CD8-positive, alpha-beta memory T cell (primary cell): ENCODE data around the gene LDLRAD2. TPM values are rescaled to one million over a fixed set of nuclear protein-coding genes. Genes with fewer than 3 reads are reported as not detected.

ENCODE experiments used
- CTCF ChIA-PET: fragments of 350-600 bp; sonication (Branson Sonifier 250); formaldehyde crosslinking; loops from one replicate; lab custom pipeline; 2021; ENCODE audit warnings: antibody characterized with exemption; lab: Charles Lee
- POLR2A ChIA-PET: fragments of 350-600 bp; sonication (Branson Sonifier 250); formaldehyde crosslinking; loops from one replicate; lab custom pipeline; 2021; ENCODE audit warnings: antibody characterized with exemption; lab: Charles Lee
- DNase-seq, 5 donors: peaks; one replicate each; pipeline versions ENCODE4 v3.0.0 to v3.0.0-alpha.2; 2020 to 2022; ENCODE audit warnings: mixed read lengths in 1 of 5
- H3K27ac ChIP-seq: one replicate; pipeline ENCODE4 v1.7.0; 2013; ENCODE audit warnings: low read depth, mild to moderate bottlenecking, low read length, moderate library complexity
- H3K27me3 ChIP-seq: 2 replicates; pipeline ENCODE4 v1.7.0; 2013; ENCODE audit warnings: low read length, mild to moderate bottlenecking; ENCODE audit not compliant: insufficient read depth, poor library complexity, severe bottlenecking
- H3K36me3 ChIP-seq: 2 replicates; pipeline ENCODE4 v1.7.0; 2013; ENCODE audit warnings: mild to moderate bottlenecking, low read length, moderate library complexity; ENCODE audit not compliant: insufficient read depth
- H3K4me1 ChIP-seq: 2 replicates; pipeline ENCODE4 v1.7.0; 2013; ENCODE audit warnings: mild to moderate bottlenecking, low read length, moderate library complexity; ENCODE audit not compliant: insufficient read depth
- H3K4me3 ChIP-seq: 2 replicates; pipeline ENCODE4 v1.7.0; 2013; ENCODE audit warnings: mild to moderate bottlenecking, low read length
- H3K9me3 ChIP-seq: 2 replicates; pipeline ENCODE4 v1.7.0; 2013; ENCODE audit warnings: mild to moderate bottlenecking, low read length
- H3K27ac Mint-ChIP-seq, 8 donors: one replicate each; pipeline ENCODE4 v1.8.0; 2020 to 2021; ENCODE audit warnings: mixed read lengths in 8 of 8, mild to moderate bottlenecking in 6 of 8, inconsistent platforms in 3 of 8, moderate library complexity in 3 of 8
- H3K27me3 Mint-ChIP-seq, 2 donors: one replicate each; pipeline ENCODE4 v1.8.0; 2020 to 2021; ENCODE audit warnings: mixed read lengths in 2 of 2, mild to moderate bottlenecking in 1 of 2, moderate library complexity in 1 of 2
- H3K36me3 Mint-ChIP-seq, 3 donors: one replicate each; pipeline ENCODE4 v1.8.0; 2020 to 2021; ENCODE audit warnings: mixed read lengths in 3 of 3, inconsistent platforms in 1 of 3, mild to moderate bottlenecking in 1 of 3
- H3K4me1 Mint-ChIP-seq, 3 donors: one replicate each; pipeline ENCODE4 v1.8.0; 2020 to 2021; ENCODE audit warnings: mixed read lengths in 3 of 3, inconsistent platforms in 1 of 3, mild to moderate bottlenecking in 1 of 3
- H3K4me3 Mint-ChIP-seq, 7 donors: one replicate each; pipeline ENCODE4 v1.8.0; 2020 to 2021; ENCODE audit warnings: mixed read lengths in 7 of 7, mild to moderate bottlenecking in 6 of 7, moderate library complexity in 4 of 7, inconsistent platforms in 2 of 7
- H3K9me3 Mint-ChIP-seq, 5 donors: one replicate each; pipeline ENCODE4 v1.8.0; 2020 to 2022; ENCODE audit warnings: mixed read lengths in 5 of 5, mild to moderate bottlenecking in 3 of 5, moderate library complexity in 2 of 5, inconsistent platforms in 1 of 5
- polyA plus RNA-seq: library from polyadenylated mRNA; unstranded; fragments of 300-500 nt; fragmentation: Illumina TruSeq; gene quantifications from one replicate; pipeline ENCODE4 v1.2.3, GENCODE V29; 2021
- total RNA-seq, 2 experiments: library from RNA; stranded (reverse); gene quantifications; one replicate each; pipeline ENCODE4 v1.2.3, GENCODE V29; 2021

LDLRAD2 gene
- total and polyA plus RNA-seq, 3 experiments from 2014 or later = not detected

GRCh38 chr1:21786640-21787039 lies 25.4 kb upstream of the LDLRAD2 start:
- DNase-seq = no peak
- no peak overlapping the region for H3K27ac ChIP-seq
- peaks cover 9 to 20% (median 15%) of the 10 kb centered on the region in 3 donors for H3K4me1 Mint-ChIP-seq
- ChIA-PET POLR2A (no interaction called here), CTCF (no interaction called here)
- peaks cover 0 to 14% (median 0%) of the 10 kb centered on the region in 3 donors for H3K36me3 Mint-ChIP-seq
- peak overlapping the region in 1 of 8 donors; percentile 44 for H3K27ac Mint-ChIP-seq
- H3K9me3 Mint-ChIP-seq = peaks cover 0 to 2% (median 0%) of the 10 kb centered on the region in 5 donors
- no peak overlapping the region for H3K4me3 ChIP-seq
- H3K4me1 ChIP-seq = peaks cover 10% of the 10 kb centered on the region
- H3K27me3 ChIP-seq = no peaks in the 10 kb centered on the region
- H3K4me3 Mint-ChIP-seq = peak overlapping the region in 1 of 7 donors; percentile 71
- H3K27me3 Mint-ChIP-seq = peaks cover 4 to 7% of the 10 kb centered on the region in 2 donors
- H3K9me3 ChIP-seq = no peaks in the 10 kb centered on the region
- no peaks in the 10 kb centered on the region for H3K36me3 ChIP-seq

GRCh38 chr1:21793104-21793503 lies 19.0 kb upstream of the LDLRAD2 start:
- Histone ChIP-seq H3K4me3 (no peak overlapping the region), H3K36me3 (no peaks in the 10 kb centered on the region), H3K9me3 (no peaks in the 10 kb centered on the region), H3K4me1 (no peaks in the 10 kb centered on the region), H3K27me3 (no peaks in the 10 kb centered on the region), H3K27ac (no peak overlapping the region)
- POLR2A ChIA-PET = no interaction called here
- no peak for DNase-seq
- Mint-ChIP-seq H3K9me3 (no peaks in the 10 kb centered on the region), H3K4me1 (peaks cover 0 to 4% (median 0%) of the 10 kb centered on the region in 3 donors), H3K36me3 (peaks cover 0 to 7% (median 0%) of the 10 kb centered on the region in 3 donors), H3K27ac (no peak overlapping the region), H3K4me3 (no peak overlapping the region), H3K27me3 (peaks cover 0 to 4% of the 10 kb centered on the region in 2 donors)
- CTCF ChIA-PET = no interaction called here

DNA sequence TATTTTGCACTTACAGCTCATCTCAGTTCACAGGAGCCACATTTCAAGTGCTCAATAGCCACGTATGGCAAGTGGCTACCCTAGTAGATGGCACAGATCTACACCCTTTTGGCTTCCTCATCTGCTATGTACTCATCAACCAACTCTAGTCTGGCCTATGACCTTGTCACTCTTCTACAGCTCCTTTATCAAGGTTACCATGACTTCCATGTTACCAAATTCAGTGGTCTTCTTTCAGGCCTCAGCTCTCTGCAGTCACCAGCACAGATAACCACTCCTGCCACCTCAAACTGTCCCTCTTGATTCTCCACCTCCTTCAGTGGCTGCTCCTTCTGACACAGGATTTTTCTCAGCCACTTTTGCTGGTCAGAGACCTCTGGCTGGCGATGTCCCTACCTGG lies 17.4 kb upstream of the LDLRAD2 start:
- no peak overlapping the region for H3K27ac ChIP-seq
- no peaks in the 10 kb centered on the region for H3K9me3 ChIP-seq
- H3K27ac Mint-ChIP-seq = no peak overlapping the region
- H3K36me3 Mint-ChIP-seq = peaks cover 0 to 7% (median 0%) of the 10 kb centered on the region in 3 donors
- H3K9me3 Mint-ChIP-seq = no peaks in the 10 kb centered on the region
- no peak overlapping the region for H3K4me3 Mint-ChIP-seq
- no peak overlapping the region for H3K4me3 ChIP-seq
- H3K27me3 ChIP-seq = no peaks in the 10 kb centered on the region
- H3K4me1 ChIP-seq = no peaks in the 10 kb centered on the region
- no peaks in the 10 kb centered on the region for H3K36me3 ChIP-seq
- H3K27me3 Mint-ChIP-seq = no peaks in the 10 kb centered on the region
- H3K4me1 Mint-ChIP-seq = peaks cover 0 to 4% (median 0%) of the 10 kb centered on the region in 3 donors
- ChIA-PET CTCF (no interaction called here), POLR2A (no interaction called here)
- DNase-seq = no peak

GRCh38 chr1:21795075-21795474 lies 17.0 kb upstream of the LDLRAD2 start:
- CTCF ChIA-PET = no interaction called here

GRCh38 chr1:21799730-21800129 lies 12.3 kb upstream of the LDLRAD2 start:
- Mint-ChIP-seq H3K27me3 (peaks cover 4 to 6% of the 10 kb centered on the region in 2 donors), H3K4me1 (no peaks in the 10 kb centered on the region), H3K27ac (no peak overlapping the region), H3K36me3 (peaks cover 0 to 5% (median 2%) of the 10 kb centered on the region in 3 donors), H3K4me3 (no peak overlapping the region), H3K9me3 (no peaks in the 10 kb centered on the region)
- Histone ChIP-seq H3K9me3 (no peaks in the 10 kb centered on the region), H3K27ac (no peak overlapping the region), H3K4me3 (no peak overlapping the region), H3K36me3 (no peaks in the 10 kb centered on the region), H3K4me1 (no peaks in the 10 kb centered on the region), H3K27me3 (no peaks in the 10 kb centered on the region)
- ChIA-PET CTCF (no interaction called here), POLR2A (no interaction called here)
- DNase-seq = no peak

More at GRCh38 chr1:21795075-21795474, 17.0 kb upstream of the LDLRAD2 start:
- H3K4me3 Mint-ChIP-seq = no peak overlapping the region
- H3K27ac ChIP-seq = no peak overlapping the region
- no peaks in the 10 kb centered on the region for H3K27me3 Mint-ChIP-seq
- POLR2A ChIA-PET = no interaction called here
- no peak overlapping the region for H3K4me3 ChIP-seq
- no peak for DNase-seq
- no peaks in the 10 kb centered on the region for H3K27me3 ChIP-seq
- H3K4me1 Mint-ChIP-seq = peaks cover 0 to 4% (median 0%) of the 10 kb centered on the region in 3 donors
- no peak overlapping the region for H3K27ac Mint-ChIP-seq
- H3K4me1 ChIP-seq = no peaks in the 10 kb centered on the region
- no peaks in the 10 kb centered on the region for H3K36me3 ChIP-seq
- H3K9me3 Mint-ChIP-seq = no peaks in the 10 kb centered on the region
- H3K36me3 Mint-ChIP-seq = peaks cover 0 to 7% (median 0%) of the 10 kb centered on the region in 3 donors
- no peaks in the 10 kb centered on the region for H3K9me3 ChIP-seq

DNA sequence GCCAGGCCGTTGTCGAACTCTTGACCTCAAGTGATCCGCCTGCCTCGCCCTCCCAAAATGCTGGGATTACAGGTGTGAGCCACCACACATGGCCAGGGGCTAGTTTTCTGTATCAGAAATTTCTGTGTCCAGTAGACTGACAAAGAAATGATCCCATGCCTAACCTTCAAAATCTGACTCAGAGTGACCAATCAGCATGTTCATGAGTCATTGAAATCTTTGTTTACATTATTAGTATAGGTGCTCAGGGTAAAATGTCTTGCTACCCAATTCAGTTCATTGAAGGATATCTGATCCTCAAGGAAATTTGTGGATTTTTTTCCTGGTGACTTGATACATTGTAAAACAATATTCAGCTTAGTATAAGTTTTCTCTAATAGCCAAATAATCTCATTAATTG lies 11.0 kb upstream of the LDLRAD2 start:
- H3K36me3 ChIP-seq = no peaks in the 10 kb centered on the region
- no peak overlapping the region for H3K27ac ChIP-seq
- POLR2A ChIA-PET = no interaction called here
- H3K27me3 ChIP-seq = no peaks in the 10 kb centered on the region
- CTCF ChIA-PET = no interaction called here
- no peak overlapping the region for H3K27ac Mint-ChIP-seq
- H3K4me1 Mint-ChIP-seq = no peaks in the 10 kb centered on the region
- no peaks in the 10 kb centered on the region for H3K9me3 Mint-ChIP-seq
- H3K4me1 ChIP-seq = no peaks in the 10 kb centered on the region
- H3K4me3 Mint-ChIP-seq = no peak overlapping the region
- peaks cover 4 to 6% of the 10 kb centered on the region in 2 donors for H3K27me3 Mint-ChIP-seq
- no peak overlapping the region for H3K4me3 ChIP-seq
- DNase-seq = no peak
- peaks cover 0 to 2% (median 0%) of the 10 kb centered on the region in 3 donors for H3K36me3 Mint-ChIP-seq
- no peaks in the 10 kb centered on the region for H3K9me3 ChIP-seq

DNA sequence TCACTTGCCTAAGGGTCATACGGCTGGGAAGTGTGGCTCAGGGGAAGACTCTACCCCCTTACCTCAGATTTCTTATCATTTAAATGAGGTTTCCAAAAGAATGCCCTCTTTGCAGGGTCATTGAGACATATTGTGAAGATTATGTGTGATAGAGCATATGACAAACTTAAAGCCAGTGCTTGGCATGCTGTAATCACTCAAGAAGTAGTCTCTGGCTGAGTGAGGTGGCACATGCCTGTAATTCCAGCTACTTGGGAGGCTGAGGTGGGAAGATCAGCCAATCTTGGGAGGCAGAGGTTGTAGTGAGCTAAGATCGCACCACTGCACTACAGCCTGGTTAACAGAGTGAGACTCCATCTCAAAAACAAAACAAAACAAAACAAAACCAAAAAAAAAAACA lies 7.5 kb upstream of the LDLRAD2 start:
- no peaks in the 10 kb centered on the region for H3K9me3 Mint-ChIP-seq
- H3K4me3 Mint-ChIP-seq = no peak overlapping the region
- CTCF ChIA-PET = no interaction called here

DNA sequence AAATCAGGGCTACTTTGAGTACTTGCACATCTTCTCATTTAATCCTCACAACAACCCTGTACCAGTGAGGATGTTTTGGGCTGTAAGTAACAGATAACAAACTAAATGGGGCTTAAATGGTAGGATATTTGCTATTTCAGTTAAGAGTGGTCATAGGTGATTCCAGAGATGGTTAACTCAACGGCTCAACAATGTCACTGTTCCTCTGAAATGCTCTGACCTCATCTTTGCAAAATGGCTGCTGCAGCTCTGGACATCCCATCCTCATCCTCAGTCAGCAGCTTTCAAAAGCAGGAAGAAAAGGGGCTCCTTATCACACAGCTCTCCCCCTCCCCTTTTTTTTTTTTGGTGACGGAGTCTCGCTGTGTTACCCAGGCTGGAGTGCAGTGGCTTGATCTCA lies 1.5 kb downstream of the LDLRAD2 start:
- no peak overlapping the region for H3K27ac ChIP-seq
- Mint-ChIP-seq H3K27me3 (peaks cover 14 to 31% of the 10 kb centered on the region in 2 donors), H3K4me3 (peak overlapping the region in 1 of 7 donors; percentile 5), H3K4me1 (peaks cover 4 to 9% (median 8%) of the 10 kb centered on the region in 3 donors), H3K36me3 (peaks cover 0 to 3% (median 0%) of the 10 kb centered on the region in 3 donors), H3K9me3 (peaks cover 0 to 4% (median 2%) of the 10 kb centered on the region in 5 donors), H3K27ac (no peak overlapping the region)
- H3K4me1 ChIP-seq = no peaks in the 10 kb centered on the region
- no peak for DNase-seq
- H3K4me3 ChIP-seq = no peak overlapping the region
- POLR2A ChIA-PET = no interaction called here
- CTCF ChIA-PET = no interaction called here
- H3K36me3 ChIP-seq = no peaks in the 10 kb centered on the region
- H3K9me3 ChIP-seq = no peaks in the 10 kb centered on the region
- peaks cover 6% of the 10 kb centered on the region for H3K27me3 ChIP-seq

More for the DNA sequence above, 7.5 kb upstream of the LDLRAD2 start:
- DNase-seq = no peak
- Histone ChIP-seq H3K9me3 (no peaks in the 10 kb centered on the region), H3K4me3 (no peak overlapping the region), H3K4me1 (no peaks in the 10 kb centered on the region), H3K36me3 (no peaks in the 10 kb centered on the region), H3K27ac (no peak overlapping the region), H3K27me3 (no peaks in the 10 kb centered on the region)
- Mint-ChIP-seq H3K27me3 (peaks cover 4 to 6% of the 10 kb centered on the region in 2 donors), H3K36me3 (peaks cover 0 to 2% (median 0%) of the 10 kb centered on the region in 3 donors), H3K27ac (no peak overlapping the region), H3K4me1 (no peaks in the 10 kb centered on the region)
- POLR2A ChIA-PET = no interaction called here
